ENCODE measurements around the gene RPUSD4. TPM values are rescaled to one million over a fixed set of nuclear protein-coding genes. Genes with fewer than 3 reads are reported as not detected.

RPUSD4 gene
- polyA plus RNA-seq, 1 of the 3 experiments (the other 2 are of a cell fraction): 18.0 TPM

DNA sequence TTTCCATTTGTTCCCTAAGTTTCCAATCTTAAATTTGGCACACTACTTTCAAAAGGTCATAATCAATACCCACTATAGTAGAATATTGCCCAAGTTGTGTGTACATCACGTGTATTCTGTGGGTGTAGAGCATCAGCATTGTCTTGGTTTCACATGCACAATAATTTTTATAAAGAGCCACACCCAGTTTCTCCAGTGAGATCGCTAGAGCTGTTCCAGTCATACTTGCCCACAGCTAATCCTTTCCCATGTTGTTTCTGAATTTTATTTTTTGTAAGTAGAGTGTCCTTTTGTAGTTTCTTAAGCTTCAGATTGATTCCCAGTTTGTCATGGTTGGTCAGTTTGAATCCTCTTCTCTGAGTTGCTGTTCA lies 13.8 kb upstream of the RPUSD4 start:
- no peak overlapping the region for H3K27ac ChIP-seq (ENCODE audit: low read depth in 2 of 2, low read length in 1 of 2)
- H3K9me3 ChIP-seq: no peaks in the 10 kb centered on the region
- H3K27me3 ChIP-seq (ENCODE audit: insufficient read depth): no peaks in the 10 kb centered on the region
- no peak for DNase-seq
- ChIA-PET POLR2A (no interaction called here), CTCF (no interaction called here)
- H3K79me2 ChIP-seq (ENCODE audit: insufficient read depth): peaks cover 71% of the 10 kb centered on the region
- no peak overlapping the region for H2AFZ ChIP-seq (ENCODE audit: low read depth)
- H3K4me2 ChIP-seq: no peak overlapping the region
- H3K9me2 ChIP-seq: no peaks in the 10 kb centered on the region
- no peaks in the 10 kb centered on the region for H3K36me3 ChIP-seq (replicated peaks in 1 of 2; ENCODE audit: control insufficient read depth in 1 of 2, insufficient read depth in 2 of 2, low read length in 1 of 2)
- 91% methylated on average over 2 of the region's 2 CpGs for WGBS (ENCODE audit: low lambda C conversion rate)
- peaks cover 25% of the 10 kb centered on the region for H3F3A ChIP-seq (replicated peaks; ENCODE audit: insufficient read depth)
- no peak overlapping the region for H3K4me3 ChIP-seq (ENCODE audit: low read depth in 2 of 2, low read length in 1 of 2)
- peaks cover 6% of the 10 kb centered on the region; the same call in 1 of the 2 replicates for H4K20me1 ChIP-seq (ENCODE audit: insufficient read depth)
- peaks cover 2 to 8% of the 10 kb centered on the region in 2 experiments; a peak in 3 of 4 replicates for H3K4me1 ChIP-seq (ENCODE audit: control insufficient read depth in 1 of 2, insufficient read depth in 2 of 2, low read depth in 1 of 2, low read length in 1 of 2)
- H3K9ac ChIP-seq: no peak overlapping the region
- TF ChIP-seq GABPA (IDR thresholded peaks at IDR 0.05; ENCODE audit: low read depth) (no peak), RCOR1 (IDR thresholded peaks at IDR 0.05; ENCODE audit: low read length) (no peak), SIN3A (IDR thresholded peaks at IDR 0.05; ENCODE audit: borderline replicate concordance, low read depth, low read length) (no peak), RXRA (IDR thresholded peaks at IDR 0.05; ENCODE audit: borderline replicate concordance, low read depth) (no peak), JUND (IDR thresholded peaks at IDR 0.05) (no peak), MXI1 (IDR thresholded peaks at IDR 0.05; ENCODE audit: low read depth, low read length) (no peak), FOSL2 (IDR thresholded peaks at IDR 0.05; ENCODE audit: borderline replicate concordance, low read depth) (no peak), TEAD4 (IDR thresholded peaks at IDR 0.05; ENCODE audit: borderline replicate concordance, insufficient read depth) (no peak), SMC3 (IDR thresholded peaks at IDR 0.05; ENCODE audit: low read depth, low read length) (no peak), ELF1 (IDR thresholded peaks at IDR 0.05) (no peak), FOXM1 (IDR thresholded peaks at IDR 0.05; ENCODE audit: low read depth) (no peak), RFX5 (IDR thresholded peaks at IDR 0.05; ENCODE audit: low read length) (no peak), CHD2 (IDR thresholded peaks at IDR 0.05; ENCODE audit: low read length, partially characterized antibody) (no peak)
- TF ChIP-seq, protein P1, sequence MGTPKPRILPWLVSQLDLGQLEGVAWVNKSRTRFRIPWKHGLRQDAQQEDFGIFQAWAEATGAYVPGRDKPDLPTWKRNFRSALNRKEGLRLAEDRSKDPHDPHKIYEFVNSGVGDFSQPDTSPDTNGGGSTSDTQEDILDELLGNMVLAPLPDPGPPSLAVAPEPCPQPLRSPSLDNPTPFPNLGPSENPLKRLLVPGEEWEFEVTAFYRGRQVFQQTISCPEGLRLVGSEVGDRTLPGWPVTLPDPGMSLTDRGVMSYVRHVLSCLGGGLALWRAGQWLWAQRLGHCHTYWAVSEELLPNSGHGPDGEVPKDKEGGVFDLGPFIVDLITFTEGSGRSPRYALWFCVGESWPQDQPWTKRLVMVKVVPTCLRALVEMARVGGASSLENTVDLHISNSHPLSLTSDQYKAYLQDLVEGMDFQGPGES (IDR thresholded peaks at IDR 0.05; ENCODE audit: low read depth, low read length): no peak
- TF ChIP-seq, protein P2, sequence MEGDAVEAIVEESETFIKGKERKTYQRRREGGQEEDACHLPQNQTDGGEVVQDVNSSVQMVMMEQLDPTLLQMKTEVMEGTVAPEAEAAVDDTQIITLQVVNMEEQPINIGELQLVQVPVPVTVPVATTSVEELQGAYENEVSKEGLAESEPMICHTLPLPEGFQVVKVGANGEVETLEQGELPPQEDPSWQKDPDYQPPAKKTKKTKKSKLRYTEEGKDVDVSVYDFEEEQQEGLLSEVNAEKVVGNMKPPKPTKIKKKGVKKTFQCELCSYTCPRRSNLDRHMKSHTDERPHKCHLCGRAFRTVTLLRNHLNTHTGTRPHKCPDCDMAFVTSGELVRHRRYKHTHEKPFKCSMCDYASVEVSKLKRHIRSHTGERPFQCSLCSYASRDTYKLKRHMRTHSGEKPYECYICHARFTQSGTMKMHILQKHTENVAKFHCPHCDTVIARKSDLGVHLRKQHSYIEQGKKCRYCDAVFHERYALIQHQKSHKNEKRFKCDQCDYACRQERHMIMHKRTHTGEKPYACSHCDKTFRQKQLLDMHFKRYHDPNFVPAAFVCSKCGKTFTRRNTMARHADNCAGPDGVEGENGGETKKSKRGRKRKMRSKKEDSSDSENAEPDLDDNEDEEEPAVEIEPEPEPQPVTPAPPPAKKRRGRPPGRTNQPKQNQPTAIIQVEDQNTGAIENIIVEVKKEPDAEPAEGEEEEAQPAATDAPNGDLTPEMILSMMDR (IDR thresholded peaks at IDR 0.05): no peak
- TF ChIP-seq, protein P3, sequence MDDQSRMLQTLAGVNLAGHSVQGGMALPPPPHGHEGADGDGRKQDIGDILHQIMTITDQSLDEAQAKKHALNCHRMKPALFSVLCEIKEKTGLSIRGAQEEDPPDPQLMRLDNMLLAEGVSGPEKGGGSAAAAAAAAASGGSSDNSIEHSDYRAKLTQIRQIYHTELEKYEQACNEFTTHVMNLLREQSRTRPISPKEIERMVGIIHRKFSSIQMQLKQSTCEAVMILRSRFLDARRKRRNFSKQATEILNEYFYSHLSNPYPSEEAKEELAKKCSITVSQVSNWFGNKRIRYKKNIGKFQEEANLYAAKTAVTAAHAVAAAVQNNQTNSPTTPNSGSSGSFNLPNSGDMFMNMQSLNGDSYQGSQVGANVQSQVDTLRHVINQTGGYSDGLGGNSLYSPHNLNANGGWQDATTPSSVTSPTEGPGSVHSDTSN (IDR thresholded peaks at IDR 0.05): no peak

Data from SK-N-SH (cell line).